Psoas muscle (tissue), 8 donors: ENCODE measurements around the gene PIGC. TPM values are rescaled to one million over a fixed set of nuclear protein-coding genes. Genes with fewer than 3 reads are reported as not detected.

Experiments
- ATAC-seq, 4 donors: fragments of 200-7000 bp; cut with Tn5 transposase; one replicate each; pipeline ENCODE4 v1.9.1; 2020; ENCODE audit warnings: moderate library complexity in 3 of 4, mild to moderate bottlenecking in 2 of 4
- DNase-seq, 2 donors: peaks; one replicate each; pipeline ENCODE4 v3.0.0-alpha.2; 2020
- H3K27ac ChIP-seq: fragments of 200-600 bp; one replicate; pipeline ENCODE4 v1.8.0; 2022
- H3K27me3 ChIP-seq, 3 donors: fragments of 200-600 bp in 1 of 3; one replicate each; pipeline versions ENCODE4 v1.6.1 to v1.8.0; 2013 to 2022; ENCODE audit warnings: low read length in 2 of 3, mild to moderate bottlenecking in 2 of 3, moderate library complexity in 1 of 3; ENCODE audit not compliant: insufficient read depth in 3 of 3
- H3K36me3 ChIP-seq, 2 donors: fragments of 200-600 bp in 1 of 2; one replicate each; pipeline versions ENCODE4 v1.6.1 to v1.8.0; 2013 to 2022; ENCODE audit warnings: low read depth in 1 of 2, mild to moderate bottlenecking in 1 of 2, moderate library complexity in 1 of 2; ENCODE audit not compliant: insufficient read depth in 1 of 2
- H3K4me1 ChIP-seq: fragments of 200-600 bp; one replicate; pipeline ENCODE4 v1.8.0; 2022
- H3K4me3 ChIP-seq: fragments of 200-600 bp; one replicate; pipeline ENCODE4 v1.8.0; 2022; ENCODE audit warnings: mild to moderate bottlenecking
- H3K9me3 ChIP-seq: fragments of 200-600 bp; one replicate; pipeline ENCODE4 v1.8.0; 2022
- CTCF ChIP-seq: fragments of 200-600 bp; IDR thresholded peaks from one replicate; pipeline ENCODE4 v1.8.0; 2022; ENCODE audit warnings: antibody characterized with exemption
- WGBS, 3 donors: extraction: QIAGEN DNeasy Blood & Tissue Kit; methylation state at CpG; one replicate each; pipeline versions ENCODE4 v1.1.6 to v1.1.7; 2013; 5-methylcytosine and 5-hydroxymethylcytosine counted together
- intact Hi-C, 2 donors: fragments of 100-400 bp; cut with DNase I; formaldehyde crosslinking; loops; one replicate each; pipeline versions ENCODE4 v1.11.0 to v1.14.2; 2022
- polyA plus RNA-seq, 3 donors: library from polyadenylated mRNA; stranded (reverse); fragments of 200-250 nt; gene quantifications; one replicate each; pipeline ENCODE4 v1.2.3, GENCODE V29; 2013
- total RNA-seq, 4 donors: library from RNA; stranded (reverse); fragmentation: NEBNext Ultra II Directional in 2 of 4; extraction: Animal tissue kit (Norgen Biotek cat#: 25700) in 2 of 4; gene quantifications; one replicate each; pipeline versions ENCODE4 v1.2.1 to v1.2.4, GENCODE V29; 2021 to 2023
- donor health status: healthy with polysubstance abuse.
- donor health status: DM: no; HTN: no; CAD: no; lungs with moderate emphysema.
- donor health status: Bipolar disorder and iron deficiency.
- donor health status: healthy.
- donor health status: DM: yes; HTN: yes; CAD: no.
- donor health status: DM: no; HTN: no; CAD: no.
- donor health status: DM: no; HTN: no; CAD: no.
- donor health status: DM: yes; HTN: yes; CAD: no.

Gene PIGC
- total and polyA plus RNA-seq, 7 donors = 10.8 to 24.7 (median 13.8) TPM

GRCh38 chr1:172465617-172466016 is 21.7 kb upstream of the PIGC start:
- peak; percentile 32 to 63 (median 52) for ATAC-seq
- no peak overlapping the region for H3K4me3 ChIP-seq
- DNase-seq = no peak
- intact Hi-C loops = no loop called here
- no peak for TF ChIP-seq CTCF
- H3K27ac ChIP-seq = no peak overlapping the region
- H3K36me3 ChIP-seq = no peaks in the 10 kb centered on the region
- H3K27me3 ChIP-seq = no peaks in the 10 kb centered on the region
- 57 to 78% (median 76%) methylated on average over 1 of the region's 1 CpG for WGBS, 3 donors
- no peaks in the 10 kb centered on the region for H3K4me1 ChIP-seq
- no peaks in the 10 kb centered on the region for H3K9me3 ChIP-seq

DNA sequence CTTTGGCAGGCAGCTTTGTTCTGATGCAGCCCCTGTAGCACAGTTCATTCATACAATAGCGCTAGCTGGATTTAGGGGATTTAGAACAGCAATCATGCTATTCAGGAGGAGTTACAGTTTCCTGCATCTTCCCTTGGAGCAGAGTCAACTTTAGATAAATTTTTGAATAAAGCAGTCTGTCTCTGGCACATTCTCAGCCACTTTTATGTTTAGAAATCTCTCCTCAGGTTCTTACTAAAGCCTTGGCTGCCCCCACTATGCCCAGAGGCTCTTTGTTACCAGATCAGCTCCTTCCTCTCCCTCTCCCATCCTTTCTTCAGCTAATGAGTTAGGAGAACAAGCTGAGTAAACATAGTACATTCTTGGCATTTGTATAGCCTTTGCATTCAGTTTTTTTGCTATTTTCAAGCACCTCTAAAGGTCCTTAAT is 17.0 kb upstream of the PIGC start:
- H3K27ac ChIP-seq = no peak overlapping the region
- H3K9me3 ChIP-seq = no peaks in the 10 kb centered on the region
- DNase-seq = no peak
- H3K36me3 ChIP-seq = no peaks in the 10 kb centered on the region
- ATAC-seq = no peak
- no peak overlapping the region for H3K4me3 ChIP-seq
- TF ChIP-seq CTCF = no peak
- H3K27me3 ChIP-seq = no peaks in the 10 kb centered on the region
- 52 to 55% (median 53%) methylated on average over 1 of the region's 1 CpG for WGBS, 3 donors
- intact Hi-C loops = no loop called here
- H3K4me1 ChIP-seq = no peaks in the 10 kb centered on the region

- ATAC-seq (no peak), DNase-seq (no peak)
- Histone ChIP-seq H3K36me3 (no peaks in the 10 kb centered on the region), H3K4me3 (no peak overlapping the region), H3K27me3 (no peaks in the 10 kb centered on the region), H3K27ac (no peak overlapping the region), H3K4me1 (no peaks in the 10 kb centered on the region), H3K9me3 (no peaks in the 10 kb centered on the region)
- TF ChIP-seq CTCF = no peak
- intact Hi-C loops = no loop called here
- WGBS, 3 donors = 95 to 100% (median 97%) methylated on average over 1 of the region's 1 CpG
Observed at GRCh38 chr1:172460177-172460576, 16.3 kb upstream of the PIGC start.

GRCh38 chr1:172457479-172458130 is 13.7 kb upstream of the PIGC start:
- WGBS, 3 donors = 76 to 97% (median 95%) methylated on average over 1 of the region's 1 CpG
- Histone ChIP-seq H3K36me3 (no peaks in the 10 kb centered on the region), H3K9me3 (no peaks in the 10 kb centered on the region), H3K27ac (no peak overlapping the region), H3K4me3 (no peak overlapping the region), H3K4me1 (peaks cover 11% of the 10 kb centered on the region), H3K27me3 (no peaks in the 10 kb centered on the region)
- DNase-seq (no peak), ATAC-seq (no peak)
- intact Hi-C loops = no loop called here
- no peak for TF ChIP-seq CTCF

- Histone ChIP-seq H3K36me3 (no peaks in the 10 kb centered on the region), H3K27me3 (no peaks in the 10 kb centered on the region), H3K9me3 (no peaks in the 10 kb centered on the region), H3K4me1 (peaks cover 16% of the 10 kb centered on the region), H3K4me3 (no peak overlapping the region), H3K27ac (no peak overlapping the region)
- 94 to 99% (median 95%) methylated on average over 5 of the region's 5 CpGs for WGBS, 3 donors
- no peak for TF ChIP-seq CTCF
- intact Hi-C loops = no loop called here
- DNase-seq = no peak
- no peak for ATAC-seq
Observed at GRCh38 chr1:172456344-172456769, 12.5 kb upstream of the PIGC start.
